ENCODE measurements around the gene DLX3.

DLX3 gene

DNA sequence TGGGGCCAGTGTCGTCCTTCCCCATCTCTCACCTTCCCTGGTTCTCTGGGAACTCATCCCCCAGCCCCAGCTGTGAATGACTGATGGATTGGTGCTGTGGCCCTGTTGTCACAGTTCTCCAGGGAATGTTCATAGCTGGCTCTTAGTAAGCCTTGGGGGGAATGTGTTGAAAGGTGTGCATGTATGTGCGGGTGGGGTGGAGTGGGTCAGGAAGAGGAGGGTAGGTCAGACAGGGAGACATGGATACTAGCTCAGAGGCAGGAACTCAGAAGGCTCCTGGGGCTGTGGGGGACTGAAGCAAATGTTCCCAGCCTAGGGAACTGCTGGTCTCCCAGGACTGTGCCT is 21.8 kb downstream of the DLX3 start:
- Histone ChIP-seq H2BK120ac (ENCODE audit: low read depth, low read length) (no peak overlapping the region), H4K91ac (ENCODE audit: low read length) (no peak overlapping the region), H3K79me1 (replicated peaks; ENCODE audit: low read length, poor library complexity, severe bottlenecking) (no peaks in the 10 kb centered on the region), H3K36me3 (ENCODE audit: control insufficient read depth in 1 of 2, insufficient read depth in 2 of 2, low read depth in 1 of 2, low read length in 2 of 2) (no peaks in the 10 kb centered on the region), H3K14ac (ENCODE audit: low read length in 2 of 2) (no peak overlapping the region), H3K9me3 (ENCODE audit: control insufficient read depth, low read length) (no peaks in the 10 kb centered on the region), H3K27me3 (ENCODE audit: control insufficient read depth in 1 of 2, insufficient read depth in 1 of 2, low read length in 2 of 2) (peaks cover 84 to 100% of the 10 kb centered on the region in 2 experiments), H3K4me2 (ENCODE audit: low read length, poor library complexity, severe bottlenecking) (no peak overlapping the region), H3K4me1 (ENCODE audit: control insufficient read depth, insufficient read depth, low read depth, low read length) (peaks cover 29% of the 10 kb centered on the region), H2AK5ac (ENCODE audit: low read length, severe bottlenecking) (no peak overlapping the region), H3K4me3 (ENCODE audit: insufficient read depth in 1 of 2, low read depth in 1 of 2, low read length in 2 of 2) (no peak overlapping the region), H3K27ac (ENCODE audit: low read length, poor library complexity, severe bottlenecking) (no peak overlapping the region), H3K4ac (ENCODE audit: low read depth in 1 of 2, low read length in 2 of 2) (no peak overlapping the region), H2BK12ac (ENCODE audit: low read length in 2 of 2) (no peak overlapping the region), H3K23ac (ENCODE audit: low read length in 2 of 2) (no peak overlapping the region), H3K9ac (ENCODE audit: low read length) (no peak overlapping the region), H4K8ac (ENCODE audit: low read length) (no peak overlapping the region), H3K18ac (ENCODE audit: low read depth in 1 of 2, low read length in 2 of 2) (no peak overlapping the region), H2AFZ (ENCODE audit: low read depth, low read length) (no peak overlapping the region), H2BK15ac (ENCODE audit: low read depth, poor library complexity, severe bottlenecking) (no peak overlapping the region), H2BK5ac (ENCODE audit: low read depth, low read length, poor library complexity, severe bottlenecking) (no peak overlapping the region)
- DNase-seq: no peak
- 13% methylated on average over 2 of the region's 2 CpGs for WGBS

DNA sequence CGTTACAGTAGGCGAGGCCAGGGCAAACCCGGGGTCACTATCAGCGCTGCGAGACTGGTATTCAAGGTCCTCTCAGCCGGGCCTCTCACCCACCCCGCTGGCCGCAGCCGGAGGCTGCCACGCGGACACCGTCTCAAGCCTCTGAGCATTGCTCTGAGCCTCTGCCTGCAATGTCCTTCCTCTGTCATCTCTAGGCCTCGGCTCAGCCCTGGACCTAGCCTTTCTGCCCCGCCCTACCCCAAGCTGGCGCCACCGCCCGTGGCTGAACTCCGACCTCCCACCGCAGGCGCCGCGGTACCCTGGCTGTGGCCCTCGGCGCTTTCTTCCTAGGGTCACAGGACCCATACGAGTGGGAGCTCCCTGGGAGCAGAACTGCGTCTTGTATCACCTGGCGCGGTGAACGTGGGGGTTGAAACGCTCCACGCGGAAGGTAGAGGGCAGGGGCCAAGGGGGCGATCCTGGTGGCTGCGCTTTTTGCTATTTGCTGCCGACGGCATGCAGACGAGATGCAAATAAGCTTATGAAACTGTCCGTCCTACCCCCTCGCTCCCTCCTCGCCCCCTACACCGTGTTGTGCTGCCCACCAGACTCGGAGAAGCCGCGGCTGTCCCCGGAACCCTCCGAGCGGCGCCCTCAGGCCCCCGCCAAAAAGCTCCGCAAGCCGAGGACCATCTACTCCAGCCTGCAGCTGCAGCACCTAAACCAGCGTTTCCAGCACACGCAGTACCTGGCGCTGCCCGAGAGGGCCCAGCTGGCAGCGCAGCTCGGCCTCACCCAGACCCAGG is 22.3 kb downstream of the DLX3 start:
- peak overlapping the region; percentile 16 to 18 for H3K4me3 ChIP-seq (ENCODE audit: insufficient read depth in 1 of 2, low read depth in 1 of 2, low read length in 2 of 2)
- H3K9ac ChIP-seq (ENCODE audit: low read length): no peak overlapping the region
- no peak overlapping the region for H2BK12ac ChIP-seq (ENCODE audit: low read length in 2 of 2)
- no peak overlapping the region for H2BK5ac ChIP-seq (ENCODE audit: low read depth, low read length, poor library complexity, severe bottlenecking)
- no peaks in the 10 kb centered on the region for H3K36me3 ChIP-seq (ENCODE audit: control insufficient read depth in 1 of 2, insufficient read depth in 2 of 2, low read depth in 1 of 2, low read length in 2 of 2)
- H3K18ac ChIP-seq (ENCODE audit: low read depth in 1 of 2, low read length in 2 of 2): no peak overlapping the region
- no peak overlapping the region for H3K27ac ChIP-seq (ENCODE audit: low read length, poor library complexity, severe bottlenecking)
- H3K9me3 ChIP-seq (ENCODE audit: control insufficient read depth, low read length): no peaks in the 10 kb centered on the region
- WGBS: 5% methylated on average over 57 of the region's 57 CpGs
- no peak overlapping the region for H3K14ac ChIP-seq (ENCODE audit: low read length in 2 of 2)
- H3K4ac ChIP-seq (ENCODE audit: low read depth in 1 of 2, low read length in 2 of 2): no peak overlapping the region
- H2BK120ac ChIP-seq (ENCODE audit: low read depth, low read length): no peak overlapping the region
- no peak overlapping the region for H4K91ac ChIP-seq (ENCODE audit: low read length)
- H4K8ac ChIP-seq (ENCODE audit: low read length): no peak overlapping the region
- no peak overlapping the region for H3K4me2 ChIP-seq (ENCODE audit: low read length, poor library complexity, severe bottlenecking)
- H3K4me1 ChIP-seq (ENCODE audit: control insufficient read depth, insufficient read depth, low read depth, low read length): peaks cover 31% of the 10 kb centered on the region
- H2BK15ac ChIP-seq (ENCODE audit: low read depth, poor library complexity, severe bottlenecking): no peak overlapping the region
- H2AFZ ChIP-seq (ENCODE audit: low read depth, low read length): no peak overlapping the region
- H3K79me1 ChIP-seq (replicated peaks; ENCODE audit: low read length, poor library complexity, severe bottlenecking): no peaks in the 10 kb centered on the region
- peak overlapping the region in 1 of 2 experiments; percentile 42 for H3K23ac ChIP-seq (ENCODE audit: low read length in 2 of 2)
- no peak overlapping the region for H2AK5ac ChIP-seq (ENCODE audit: low read length, severe bottlenecking)
- DNase-seq: no peak
- peaks cover 90 to 100% of the 10 kb centered on the region in 2 experiments for H3K27me3 ChIP-seq (ENCODE audit: control insufficient read depth in 1 of 2, insufficient read depth in 1 of 2, low read length in 2 of 2)

DNA sequence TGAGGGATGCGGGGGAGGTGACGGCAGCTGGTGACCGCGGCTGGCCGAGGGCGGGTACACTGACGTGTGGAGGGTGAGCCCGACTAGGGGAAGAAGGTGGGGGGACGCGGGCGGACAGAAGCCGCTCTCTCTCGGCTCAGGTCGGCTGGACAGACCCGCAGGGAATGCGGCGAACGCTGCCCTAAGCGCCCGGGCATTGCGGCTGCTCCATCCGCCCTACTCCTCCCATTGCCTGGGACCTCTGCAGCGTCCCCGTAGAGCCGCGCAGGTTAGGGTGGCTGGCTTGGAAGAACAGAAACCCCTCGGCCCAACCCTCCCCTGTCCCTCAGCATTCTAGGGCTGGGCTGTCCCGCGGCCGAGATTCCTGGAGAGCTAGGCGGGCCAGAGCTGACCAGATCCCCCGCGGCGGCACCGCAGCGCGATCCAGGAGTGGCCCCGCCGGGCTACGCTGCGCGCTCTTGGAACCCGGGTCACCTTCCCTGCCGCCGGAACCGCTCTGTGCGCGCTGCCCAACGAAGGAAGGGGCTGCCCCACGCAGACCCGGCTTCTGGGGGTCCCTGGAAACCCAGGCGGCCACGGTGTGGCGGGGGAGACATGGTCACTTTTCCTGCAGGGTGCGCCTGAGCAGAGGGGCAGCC is 23.1 kb downstream of the DLX3 start:
- no peak overlapping the region for H3K27ac ChIP-seq (ENCODE audit: low read length, poor library complexity, severe bottlenecking)
- H3K27me3 ChIP-seq (ENCODE audit: control insufficient read depth in 1 of 2, insufficient read depth in 1 of 2, low read length in 2 of 2): peaks cover 97 to 100% of the 10 kb centered on the region in 2 experiments
- DNase-seq: no peak
- no peak overlapping the region for H2BK5ac ChIP-seq (ENCODE audit: low read depth, low read length, poor library complexity, severe bottlenecking)
- no peak overlapping the region for H2BK12ac ChIP-seq (ENCODE audit: low read length in 2 of 2)
- no peak overlapping the region for H4K8ac ChIP-seq (ENCODE audit: low read length)
- H3K4me3 ChIP-seq (ENCODE audit: insufficient read depth in 1 of 2, low read depth in 1 of 2, low read length in 2 of 2): peak overlapping the region; percentile 16 to 18
- WGBS: 2% methylated on average over 51 of the region's 55 CpGs
- no peaks in the 10 kb centered on the region for H3K79me1 ChIP-seq (replicated peaks; ENCODE audit: low read length, poor library complexity, severe bottlenecking)
- no peak overlapping the region for H2BK15ac ChIP-seq (ENCODE audit: low read depth, poor library complexity, severe bottlenecking)
- no peak overlapping the region for H3K4ac ChIP-seq (ENCODE audit: low read depth in 1 of 2, low read length in 2 of 2)
- no peaks in the 10 kb centered on the region for H3K36me3 ChIP-seq (ENCODE audit: control insufficient read depth in 1 of 2, insufficient read depth in 2 of 2, low read depth in 1 of 2, low read length in 2 of 2)
- no peak overlapping the region for H2AK5ac ChIP-seq (ENCODE audit: low read length, severe bottlenecking)
- H2BK120ac ChIP-seq (ENCODE audit: low read depth, low read length): no peak overlapping the region
- peak overlapping the region; percentile 29 for H3K4me2 ChIP-seq (ENCODE audit: low read length, poor library complexity, severe bottlenecking)
- no peaks in the 10 kb centered on the region for H3K9me3 ChIP-seq (ENCODE audit: control insufficient read depth, low read length)
- H2AFZ ChIP-seq (ENCODE audit: low read depth, low read length): no peak overlapping the region
- H3K18ac ChIP-seq (ENCODE audit: low read depth in 1 of 2, low read length in 2 of 2): no peak overlapping the region
- peaks cover 31% of the 10 kb centered on the region for H3K4me1 ChIP-seq (ENCODE audit: control insufficient read depth, insufficient read depth, low read depth, low read length)
- H3K23ac ChIP-seq (ENCODE audit: low read length in 2 of 2): no peak overlapping the region
- no peak overlapping the region for H3K14ac ChIP-seq (ENCODE audit: low read length in 2 of 2)
- no peak overlapping the region for H3K9ac ChIP-seq (ENCODE audit: low read length)
- no peak overlapping the region for H4K91ac ChIP-seq (ENCODE audit: low read length)

DNA sequence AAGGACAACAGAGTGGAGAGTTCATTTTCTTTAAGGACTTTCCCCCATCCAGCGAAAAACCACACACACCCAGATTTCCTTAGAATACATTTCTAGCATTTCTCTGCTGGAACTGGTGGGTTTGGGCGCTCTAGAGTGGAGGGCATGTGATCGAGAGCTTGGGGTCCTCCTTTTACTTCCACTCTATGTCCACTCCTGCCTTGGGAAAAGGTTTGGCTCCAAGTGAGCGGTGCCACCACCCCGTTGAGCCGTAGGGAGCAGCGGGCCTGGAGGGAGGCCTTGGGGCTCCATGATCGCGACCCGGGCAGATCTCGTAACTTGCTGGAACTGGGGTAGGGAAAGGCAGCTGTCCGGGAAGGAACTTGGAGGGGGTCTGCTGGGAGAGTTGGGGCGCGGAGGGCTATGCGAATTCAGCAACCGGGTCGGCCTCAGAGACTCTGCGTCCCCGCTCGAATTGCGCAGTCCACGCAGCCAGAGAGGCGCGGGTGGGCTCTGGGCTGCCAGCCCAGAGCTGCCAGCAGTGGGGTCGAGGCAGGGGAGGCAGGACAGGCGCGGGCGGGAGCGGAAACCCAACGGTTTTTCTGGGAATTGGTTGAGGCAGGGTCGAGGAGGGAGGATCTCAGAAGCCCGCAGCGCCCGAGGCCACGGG is 23.7 kb downstream of the DLX3 start:
- no peaks in the 10 kb centered on the region for H3K36me3 ChIP-seq (ENCODE audit: control insufficient read depth in 1 of 2, insufficient read depth in 2 of 2, low read depth in 1 of 2, low read length in 2 of 2)
- no peak overlapping the region for H4K8ac ChIP-seq (ENCODE audit: low read length)
- H3K79me1 ChIP-seq (replicated peaks; ENCODE audit: low read length, poor library complexity, severe bottlenecking): no peaks in the 10 kb centered on the region
- H2AK5ac ChIP-seq (ENCODE audit: low read length, severe bottlenecking): no peak overlapping the region
- peaks cover 98 to 100% of the 10 kb centered on the region in 2 experiments for H3K27me3 ChIP-seq (ENCODE audit: control insufficient read depth in 1 of 2, insufficient read depth in 1 of 2, low read length in 2 of 2)
- no peak overlapping the region for H3K14ac ChIP-seq (ENCODE audit: low read length in 2 of 2)
- H3K23ac ChIP-seq (ENCODE audit: low read length in 2 of 2): no peak overlapping the region
- H3K27ac ChIP-seq (ENCODE audit: low read length, poor library complexity, severe bottlenecking): no peak overlapping the region
- WGBS: 8% methylated on average over 32 of the region's 35 CpGs
- H2BK120ac ChIP-seq (ENCODE audit: low read depth, low read length): no peak overlapping the region
- no peak overlapping the region for H2BK15ac ChIP-seq (ENCODE audit: low read depth, poor library complexity, severe bottlenecking)
- H3K9me3 ChIP-seq (ENCODE audit: control insufficient read depth, low read length): no peaks in the 10 kb centered on the region
- no peak overlapping the region for H3K4ac ChIP-seq (ENCODE audit: low read depth in 1 of 2, low read length in 2 of 2)
- H3K9ac ChIP-seq (ENCODE audit: low read length): no peak overlapping the region
- no peak overlapping the region for H2BK12ac ChIP-seq (ENCODE audit: low read length in 2 of 2)
- H2BK5ac ChIP-seq (ENCODE audit: low read depth, low read length, poor library complexity, severe bottlenecking): no peak overlapping the region
- no peak overlapping the region for H2AFZ ChIP-seq (ENCODE audit: low read depth, low read length)
- DNase-seq: no peak
- peak overlapping the region in 1 of 2 experiments; percentile 18 for H3K4me3 ChIP-seq (ENCODE audit: insufficient read depth in 1 of 2, low read depth in 1 of 2, low read length in 2 of 2)
- H3K4me1 ChIP-seq (ENCODE audit: control insufficient read depth, insufficient read depth, low read depth, low read length): peaks cover 31% of the 10 kb centered on the region
- no peak overlapping the region for H3K18ac ChIP-seq (ENCODE audit: low read depth in 1 of 2, low read length in 2 of 2)
- no peak overlapping the region for H3K4me2 ChIP-seq (ENCODE audit: low read length, poor library complexity, severe bottlenecking)
- no peak overlapping the region for H4K91ac ChIP-seq (ENCODE audit: low read length)
